NCI-H2029 (cell line): ENCODE measurements around the gene HS1BP3.

Experiments used
- DNase-seq: peaks from one replicate; lab custom pipeline; 2025; lab: John Stamatoyannopoulos, UW

Gene HS1BP3

DNA sequence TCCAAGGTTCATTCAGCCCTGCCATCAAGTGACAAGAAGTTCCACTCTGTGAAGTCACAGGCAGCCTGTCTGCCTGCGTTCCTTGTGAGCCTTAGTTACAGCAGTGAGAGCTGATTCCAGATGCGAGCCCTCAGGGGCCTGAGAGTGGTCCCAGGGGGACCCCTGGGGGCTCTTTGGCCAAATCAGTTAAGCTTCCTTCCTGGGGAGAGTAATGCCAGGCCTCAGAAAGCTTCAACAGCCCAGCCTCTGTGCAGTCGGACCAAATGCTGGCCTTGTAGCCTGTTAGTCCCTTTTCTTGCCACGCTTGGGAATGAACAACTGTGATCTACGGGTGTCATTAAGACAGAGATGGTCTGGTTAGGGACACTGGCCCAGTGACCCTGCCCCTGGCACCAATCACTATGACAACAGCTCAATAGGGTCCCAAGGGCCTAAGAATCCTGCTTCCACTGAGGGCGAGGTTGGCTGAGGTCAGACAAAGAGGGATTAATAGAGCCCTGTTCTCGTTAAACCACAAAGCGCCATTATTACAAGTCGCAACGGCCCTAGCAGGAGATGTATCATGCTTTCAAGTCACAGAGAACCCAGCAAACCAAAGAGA, 50.9 kb downstream of the HS1BP3 start:
- DNase-seq: no peak

- DNase-seq: no peak
Measured at GRCh38 chr2:20599001-20599600, 51.8 kb downstream of the HS1BP3 start.

DNA sequence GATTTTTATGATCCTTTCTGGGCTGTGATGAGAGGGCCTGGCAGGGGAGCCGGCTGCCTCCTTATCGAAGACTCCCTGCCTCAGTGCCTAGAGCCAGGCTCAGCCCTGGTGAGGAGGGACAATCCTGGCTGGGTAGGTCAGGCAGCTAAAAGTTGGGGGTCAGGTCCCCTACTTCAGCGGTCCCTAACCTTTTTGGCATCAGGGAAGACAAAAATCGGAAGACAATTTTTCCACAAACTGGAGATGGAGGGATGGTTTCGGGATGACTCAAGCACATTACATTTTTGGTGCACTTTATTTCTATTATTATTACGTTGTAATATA, 53.1 kb downstream of the HS1BP3 start:
- DNase-seq: no peak

DNA sequence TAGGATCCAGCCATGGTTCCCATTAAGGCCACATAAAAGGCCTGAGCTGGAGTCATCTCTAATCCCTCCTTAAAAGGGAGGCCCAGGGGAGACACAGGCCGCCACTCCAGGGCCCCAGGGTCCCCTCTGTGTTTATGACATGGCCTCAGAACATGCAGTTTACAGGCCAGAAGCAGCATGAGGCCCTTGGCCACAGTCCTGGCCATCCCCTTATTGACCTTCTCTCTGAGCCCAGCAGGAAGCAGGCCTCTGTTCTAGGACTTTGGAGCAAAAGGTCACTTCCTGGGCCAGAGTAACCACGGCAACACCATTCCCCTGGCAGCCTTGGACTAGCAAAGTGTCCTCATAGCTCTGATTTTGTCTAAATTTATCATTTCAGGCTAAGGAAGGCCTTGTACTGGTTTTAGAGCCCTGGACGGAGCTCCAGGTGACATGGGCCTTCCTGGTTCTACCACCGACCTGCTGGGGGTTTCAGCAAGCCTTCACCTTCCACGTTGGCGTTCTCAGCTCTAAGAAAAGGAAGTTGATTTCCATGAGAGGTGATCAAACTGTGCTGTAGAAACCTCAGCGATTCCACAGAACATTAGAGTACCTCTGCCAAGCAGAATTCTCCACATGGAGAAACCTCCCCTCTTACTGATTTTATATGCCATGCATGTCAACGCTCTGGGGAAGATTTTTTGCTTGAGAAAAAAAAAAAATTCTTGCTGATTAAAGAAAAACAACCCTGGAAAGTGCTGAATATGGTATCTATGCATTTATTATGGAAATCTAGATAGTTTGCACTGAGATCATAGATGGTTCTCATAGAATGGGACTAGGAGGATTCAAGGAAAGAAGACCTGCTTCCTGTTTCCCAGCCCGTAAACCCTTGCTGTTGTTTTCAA, 53.7 kb downstream of the HS1BP3 start:
- DNase-seq: no peak

DNA sequence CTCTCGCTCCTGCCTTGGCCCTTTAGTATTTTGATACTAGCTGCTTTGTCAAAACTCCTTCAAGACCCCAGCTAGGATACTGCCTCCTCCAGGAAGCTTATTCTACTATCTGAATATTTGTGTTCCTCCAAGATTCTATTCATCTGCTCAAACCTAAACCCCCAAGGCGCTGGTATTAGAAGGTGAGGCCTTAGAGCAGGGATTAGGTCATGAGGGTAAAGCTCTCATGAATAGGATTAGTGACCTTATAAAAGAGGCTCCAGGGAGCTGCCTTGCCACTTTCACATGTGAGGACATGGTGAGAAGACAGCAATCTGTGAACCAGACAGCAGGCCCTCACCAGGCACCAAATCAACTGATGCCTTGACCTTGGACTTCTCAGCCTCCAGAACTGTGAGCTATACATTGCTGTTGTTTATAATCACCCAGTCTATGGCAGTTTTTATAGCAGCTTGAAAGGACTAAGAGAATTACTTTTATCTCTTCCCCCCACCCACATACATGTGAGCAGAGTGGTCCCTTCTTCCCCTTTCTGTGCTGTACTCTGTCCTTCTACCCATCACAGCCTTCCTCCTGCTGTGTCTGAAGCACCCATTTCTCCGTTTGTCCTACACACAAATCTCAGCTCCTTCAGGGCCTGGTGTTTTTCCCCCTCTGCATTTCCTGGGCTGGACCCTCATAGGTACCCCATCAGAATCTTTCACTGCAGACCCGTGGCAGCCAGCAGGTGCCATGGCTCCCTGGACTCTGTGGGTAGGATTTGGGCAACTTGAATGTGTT, 54.5 kb downstream of the HS1BP3 start:
- no peak for DNase-seq

DNA sequence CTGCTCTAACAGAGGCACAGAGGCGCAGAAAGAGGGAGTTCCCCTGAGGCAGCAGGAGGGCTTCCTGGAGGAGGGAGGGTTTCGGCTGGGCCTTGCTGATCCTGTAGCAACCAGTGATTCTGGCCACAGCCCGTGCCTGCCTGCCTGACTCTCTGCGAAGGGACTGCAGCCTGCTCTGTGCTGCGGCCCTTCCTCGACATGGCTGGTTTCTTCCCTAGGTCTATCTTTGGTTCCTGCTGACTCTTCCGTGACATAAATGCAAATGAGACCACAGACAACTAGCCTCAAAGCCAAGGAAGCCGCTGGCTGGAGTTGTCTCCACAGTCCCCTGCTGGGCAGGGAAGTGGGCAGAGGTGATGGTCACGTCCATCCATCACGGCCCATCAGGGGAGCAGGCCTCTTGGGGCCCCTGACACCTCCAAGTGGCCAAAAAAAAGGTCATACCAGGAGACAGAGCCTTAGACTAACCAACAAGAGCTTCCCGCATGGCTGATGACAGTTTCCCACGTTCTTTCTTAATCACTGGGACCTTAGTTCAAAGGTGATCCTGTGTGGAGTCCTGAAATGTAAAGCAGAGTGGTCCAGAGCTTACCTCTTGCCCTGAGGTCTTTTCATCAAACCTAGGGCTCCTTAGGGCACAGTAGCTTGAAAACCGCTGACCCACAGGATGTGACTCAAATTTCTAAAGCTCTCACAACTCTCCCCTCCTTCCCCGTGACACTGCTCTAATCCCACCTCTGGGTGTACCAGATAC, 55.3 kb downstream of the HS1BP3 start:
- no peak for DNase-seq

- no peak for DNase-seq
Measured at GRCh38 chr2:20594957-20595356, 55.9 kb downstream of the HS1BP3 start.

GRCh38 chr2:20594048-20594750, 56.7 kb downstream of the HS1BP3 start:
- DNase-seq: no peak

DNA sequence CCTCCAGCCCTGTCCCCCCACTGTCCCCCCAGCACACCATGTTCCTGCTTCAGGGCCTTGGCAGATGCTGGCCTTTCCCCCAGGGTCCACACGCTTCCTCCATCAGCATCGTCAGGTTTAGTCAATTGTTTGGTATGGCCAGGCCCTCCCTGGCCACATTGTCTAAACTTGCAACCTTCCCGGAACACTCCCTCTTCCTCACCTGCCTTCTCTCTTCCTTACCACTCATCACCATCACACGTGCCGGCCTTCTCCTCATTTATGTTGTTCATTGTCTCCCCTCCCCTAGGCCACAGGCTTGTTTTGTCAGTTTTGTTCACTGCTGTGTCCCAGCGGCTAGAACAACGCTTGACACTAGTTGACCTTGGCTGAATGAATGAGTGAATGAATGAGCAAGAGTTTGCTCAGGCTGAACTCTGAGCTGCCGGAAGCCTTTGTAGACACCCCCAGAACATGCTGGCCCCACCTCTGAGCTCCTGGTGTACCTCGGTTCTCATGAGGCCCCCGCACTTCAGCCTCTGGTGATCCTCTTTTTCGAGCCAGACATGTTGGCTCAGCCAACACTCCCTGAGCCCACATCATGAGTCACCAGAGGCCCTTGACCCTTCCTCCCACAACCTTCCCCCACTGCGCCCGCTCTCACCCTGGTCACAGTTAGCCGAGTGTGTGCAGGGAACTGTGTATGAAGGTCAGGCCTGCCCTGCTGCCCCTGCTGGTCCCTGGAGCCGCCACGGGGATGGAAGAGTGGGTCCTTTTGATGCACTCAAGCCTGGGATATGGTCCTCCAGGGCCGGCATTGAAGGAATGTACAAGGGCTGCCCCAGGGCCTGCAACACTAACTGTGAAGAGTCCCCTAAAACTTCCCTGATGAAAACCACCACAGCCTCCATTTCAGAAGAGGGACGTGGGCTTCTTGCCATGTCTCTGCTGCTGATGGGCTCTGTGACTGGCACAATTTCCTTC, 57.5 kb downstream of the HS1BP3 start:
- DNase-seq: no peak

DNA sequence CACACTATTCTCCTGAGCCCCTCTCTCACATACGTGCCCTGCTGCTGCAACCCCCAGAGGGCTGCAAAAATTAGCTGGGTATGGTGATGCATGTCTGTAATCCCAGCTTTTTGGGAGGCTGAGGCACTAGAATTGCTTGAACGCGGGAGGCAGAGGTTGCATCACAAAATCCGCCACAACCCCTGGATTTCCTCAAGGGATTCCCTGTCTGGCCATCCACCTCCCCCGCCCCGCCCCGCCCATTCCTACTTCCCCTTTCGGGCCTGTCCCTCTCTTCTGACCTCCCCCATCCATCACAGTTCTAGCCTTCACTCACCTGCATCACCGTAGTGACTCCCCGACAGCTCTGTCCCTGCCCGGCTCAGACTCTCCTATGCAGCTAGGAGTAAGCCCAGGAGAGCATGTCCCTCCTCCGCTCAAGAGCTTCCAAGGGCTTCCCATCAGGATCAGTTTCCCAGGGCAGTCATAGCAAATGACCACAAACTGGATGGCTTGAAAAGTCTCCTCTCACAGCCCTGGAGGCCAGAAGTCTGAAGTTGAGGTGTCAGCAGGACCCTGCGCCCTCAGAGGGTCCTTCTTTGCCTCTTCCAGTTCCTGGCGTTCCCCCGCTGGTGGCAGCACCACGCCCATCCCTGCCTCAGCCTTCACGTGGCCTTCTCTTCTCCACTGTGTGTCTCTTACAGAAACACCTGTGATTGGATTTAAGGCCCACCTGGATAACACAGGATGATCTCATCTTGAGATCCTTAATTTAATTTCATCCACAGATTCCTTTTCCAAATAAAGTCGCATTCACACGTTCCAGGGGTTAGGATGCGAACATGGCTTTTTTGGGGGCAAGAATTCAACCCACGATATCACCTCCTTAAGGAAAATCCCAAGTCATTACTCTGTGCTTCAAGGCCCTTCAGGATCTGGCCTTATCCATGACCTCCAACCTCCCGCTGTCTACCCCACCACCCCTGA, 58.5 kb downstream of the HS1BP3 start:
- no peak for DNase-seq

- DNase-seq: no peak
Measured at GRCh38 chr2:20590704-20591515, 60.0 kb downstream of the HS1BP3 start.

DNA sequence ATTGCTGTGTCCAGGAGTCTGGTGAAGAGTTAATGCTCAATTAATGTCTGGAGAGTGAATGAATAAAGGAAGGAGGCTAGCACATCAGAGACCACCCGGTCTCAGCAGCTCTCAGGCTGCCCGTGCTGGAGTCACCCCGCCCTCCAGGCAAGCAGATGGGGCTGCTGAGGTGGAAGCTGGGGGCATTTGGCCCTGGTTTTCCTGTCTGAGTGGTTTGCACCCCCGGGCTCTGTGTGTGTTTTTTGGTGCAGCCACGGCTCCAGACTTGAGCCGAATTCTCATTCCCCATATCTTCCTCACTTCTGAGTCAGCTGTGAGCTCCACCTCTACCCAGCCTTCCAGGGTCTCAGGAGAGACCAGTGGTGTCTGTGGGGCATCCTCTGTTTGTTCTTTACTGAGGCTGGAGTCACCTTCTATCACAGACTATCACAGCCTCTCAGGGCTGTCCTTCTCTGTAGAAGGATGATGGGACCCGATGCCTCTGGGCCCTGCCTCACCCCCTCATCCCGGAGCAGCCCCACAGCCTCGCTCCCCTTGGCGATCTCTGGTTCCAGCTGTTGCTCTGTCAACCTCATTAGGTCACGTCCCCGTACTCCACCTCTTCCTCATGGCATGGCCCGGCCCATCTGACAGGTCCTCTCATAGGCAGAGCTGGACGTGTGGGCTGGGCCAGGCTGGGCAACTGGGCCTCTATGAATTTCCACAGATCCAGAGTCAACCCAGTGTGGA, 60.8 kb downstream of the HS1BP3 start:
- DNase-seq: no peak

- no peak for DNase-seq
Measured at GRCh38 chr2:20588918-20589871, 61.7 kb downstream of the HS1BP3 start.

GRCh38 chr2:20585710-20586594, 64.9 kb downstream of the HS1BP3 start:
- DNase-seq: no peak

DNA sequence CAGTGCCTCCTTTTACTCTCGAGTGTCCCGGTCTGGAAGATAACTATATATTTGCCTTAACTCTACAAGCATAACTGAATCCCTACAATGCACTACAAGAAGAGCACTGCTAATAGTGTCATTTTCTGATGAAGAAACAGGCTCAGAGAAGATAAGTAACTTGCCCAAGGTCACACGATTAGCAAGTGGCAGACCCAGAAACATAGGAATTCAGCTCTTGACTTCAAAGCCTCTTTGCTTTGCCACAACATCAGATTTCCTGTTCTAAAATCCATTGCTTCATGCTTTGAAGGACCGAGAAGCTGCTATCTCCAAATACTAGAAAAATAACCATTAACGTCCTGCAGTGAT, 65.6 kb downstream of the HS1BP3 start:
- no peak for DNase-seq
